ENCODE data around the gene FHOD3. TPM values are rescaled to one million over a fixed set of nuclear protein-coding genes. Genes with fewer than 3 reads are reported as not detected.

The FHOD3 gene
- total and polyA plus RNA-seq, 2 experiments from 2014 or later: 2.7 to 8.7 TPM

- Histone ChIP-seq H4K20me1 (replicated peaks; ENCODE audit: insufficient read depth) (no peaks in the 10 kb centered on the region), H3K27me3 (ENCODE audit: insufficient read depth) (no peaks in the 10 kb centered on the region), H3K27ac (ENCODE audit: low read depth) (no peak overlapping the region), H3K4me3 (no peak overlapping the region), H3F3A (replicated peaks; ENCODE audit: low read depth) (no peaks in the 10 kb centered on the region), H2AFZ (no peak overlapping the region), H3K4me2 (no peak overlapping the region), H3K36me3 (ENCODE audit: insufficient read depth) (no peaks in the 10 kb centered on the region), H3K9me2 (ENCODE audit: insufficient read depth) (no peaks in the 10 kb centered on the region), H3K79me2 (replicated peaks; ENCODE audit: insufficient read depth) (no peaks in the 10 kb centered on the region), H3K4me1 (ENCODE audit: insufficient read depth) (0 out of 2 replicates have a peak, but pooled peaks cover 4% of the 10 kb centered on the region)
- DNase-seq (ENCODE audit: low spot score) (no peak), ATAC-seq (no peak)
- H3K36me3 Mint-ChIP-seq (ENCODE audit: low read depth): no peaks in the 10 kb centered on the region; the same call in 2 of the 3 replicates
- H3K4me3 Mint-ChIP-seq: no peak overlapping the region
- H3K9me3 Mint-ChIP-seq: no peaks in the 10 kb centered on the region; the same call in 2 of the 3 replicates
- no peaks in the 10 kb centered on the region for H3K27me3 Mint-ChIP-seq (ENCODE audit: insufficient read depth, low read depth, poor library complexity)
- no peak for TF ChIP-seq STAT1 (IDR thresholded peaks at IDR 0.05; ENCODE audit: unreplicated experiment)
- no peak for TF ChIP-seq ZNF331 (CRISPR knock-in tag; IDR thresholded peaks at IDR 0.05; ENCODE audit: low read depth)
- TF ChIP-seq CTCF (conservative IDR thresholded peaks at IDR 0.05; ENCODE audit: low read depth in 2 of 2): no peak
- no peak for TF ChIP-seq EZH2 (IDR thresholded peaks at IDR 0.05; ENCODE audit: low read depth, unreplicated experiment)
- no peak for TF ChIP-seq NANOG (IDR thresholded peaks at IDR 0.05; ENCODE audit: borderline replicate concordance)
- no peak for TF ChIP-seq REST (IDR thresholded peaks at IDR 0.05; ENCODE audit: unreplicated experiment)
- TF ChIP-seq CREB1 (CRISPR knock-in tag; IDR thresholded peaks at IDR 0.05; ENCODE audit: low read depth): no peak
- TF ChIP-seq POLR2AphosphoS5 (IDR thresholded peaks at IDR 0.05; ENCODE audit: low read depth): no peak
- no peak for TF ChIP-seq EZH2phosphoT487 (IDR thresholded peaks at IDR 0.05; ENCODE audit: unreplicated experiment)
- TF ChIP-seq ZNF114 (CRISPR knock-in tag; IDR thresholded peaks at IDR 0.05): no peak
- TF ChIP-seq JUNB (IDR thresholded peaks at IDR 0.05; ENCODE audit: unreplicated experiment): no peak
- TF ChIP-seq ZNF462 (CRISPR knock-in tag; IDR thresholded peaks at IDR 0.05): no peak
- no peak for TF ChIP-seq ETS1 (IDR thresholded peaks at IDR 0.05)
- no peaks in the 10 kb centered on the region; the same call in 1 of the 3 replicates for H3K4me1 Mint-ChIP-seq
- H3K27ac Mint-ChIP-seq: no peak overlapping the region
Measured at GRCh38 chr18:36756242-36756641, 458.7 kb downstream of the FHOD3 start.
